Panc1 (cell line): ENCODE results near the gene NEUROD1.
A peak's percentile ranks its signal among the peaks of the same experiment; 100 is the strongest.

Source experiments
- CTCF ChIP-seq: fragments of 450-650 bp; IDR thresholded peaks from 2 replicates; pipeline ENCODE4 v1.5.1; 2017; ENCODE audit warnings: mild to moderate bottlenecking
- POLR2AphosphoS5 ChIP-seq: IDR thresholded peaks from 2 replicates; pipeline ENCODE4 v1.6.1; 2012; ENCODE audit warnings: mild to moderate bottlenecking, low read depth, low read length, moderate library complexity
- SIN3A ChIP-seq: IDR thresholded peaks from 2 replicates; pipeline ENCODE4 v1.6.1; 2012; ENCODE audit warnings: low read depth, mild to moderate bottlenecking, low read length, moderate library complexity, borderline replicate concordance; ENCODE audit not compliant: insufficient read depth
- TCF7L2 ChIP-seq: IDR thresholded peaks from 2 replicates; pipeline ENCODE4 v1.6.1; 2011; ENCODE audit warnings: mild to moderate bottlenecking, low read depth, low read length, inconsistent platforms
- TF ChIP-seq, protein P1 (sequence below), 2 experiments: IDR thresholded peaks; 2 replicates each; pipeline ENCODE4 v1.6.1; 2011 to 2012; ENCODE audit warnings: low read depth in 2 of 2, control low read depth in 1 of 2, low read length in 1 of 2, mild to moderate bottlenecking in 1 of 2, moderate library complexity in 1 of 2; ENCODE audit not compliant: insufficient read depth in 1 of 2

GRCh38 chr2:181677912-181678586 is 2.3 kb downstream of the NEUROD1 start:
- TF ChIP-seq CTCF (no peak), TCF7L2 (no peak), SIN3A (no peak), POLR2AphosphoS5 (no peak)
- TF ChIP-seq, protein P1, sequence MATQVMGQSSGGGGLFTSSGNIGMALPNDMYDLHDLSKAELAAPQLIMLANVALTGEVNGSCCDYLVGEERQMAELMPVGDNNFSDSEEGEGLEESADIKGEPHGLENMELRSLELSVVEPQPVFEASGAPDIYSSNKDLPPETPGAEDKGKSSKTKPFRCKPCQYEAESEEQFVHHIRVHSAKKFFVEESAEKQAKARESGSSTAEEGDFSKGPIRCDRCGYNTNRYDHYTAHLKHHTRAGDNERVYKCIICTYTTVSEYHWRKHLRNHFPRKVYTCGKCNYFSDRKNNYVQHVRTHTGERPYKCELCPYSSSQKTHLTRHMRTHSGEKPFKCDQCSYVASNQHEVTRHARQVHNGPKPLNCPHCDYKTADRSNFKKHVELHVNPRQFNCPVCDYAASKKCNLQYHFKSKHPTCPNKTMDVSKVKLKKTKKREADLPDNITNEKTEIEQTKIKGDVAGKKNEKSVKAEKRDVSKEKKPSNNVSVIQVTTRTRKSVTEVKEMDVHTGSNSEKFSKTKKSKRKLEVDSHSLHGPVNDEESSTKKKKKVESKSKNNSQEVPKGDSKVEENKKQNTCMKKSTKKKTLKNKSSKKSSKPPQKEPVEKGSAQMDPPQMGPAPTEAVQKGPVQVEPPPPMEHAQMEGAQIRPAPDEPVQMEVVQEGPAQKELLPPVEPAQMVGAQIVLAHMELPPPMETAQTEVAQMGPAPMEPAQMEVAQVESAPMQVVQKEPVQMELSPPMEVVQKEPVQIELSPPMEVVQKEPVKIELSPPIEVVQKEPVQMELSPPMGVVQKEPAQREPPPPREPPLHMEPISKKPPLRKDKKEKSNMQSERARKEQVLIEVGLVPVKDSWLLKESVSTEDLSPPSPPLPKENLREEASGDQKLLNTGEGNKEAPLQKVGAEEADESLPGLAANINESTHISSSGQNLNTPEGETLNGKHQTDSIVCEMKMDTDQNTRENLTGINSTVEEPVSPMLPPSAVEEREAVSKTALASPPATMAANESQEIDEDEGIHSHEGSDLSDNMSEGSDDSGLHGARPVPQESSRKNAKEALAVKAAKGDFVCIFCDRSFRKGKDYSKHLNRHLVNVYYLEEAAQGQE (IDR thresholded peaks at IDR 0.05; ENCODE audit: insufficient read depth in 1 of 2, low read depth in 2 of 2, low read length in 1 of 2) = peak; percentile 99
